ENCODE results near the gene SYTL3. TPM values are rescaled to one million over a fixed set of nuclear protein-coding genes. Genes with fewer than 3 reads are reported as not detected.

Gene SYTL3
- total RNA-seq, 1 experiment from 2014 or later = 14.2 TPM

DNA sequence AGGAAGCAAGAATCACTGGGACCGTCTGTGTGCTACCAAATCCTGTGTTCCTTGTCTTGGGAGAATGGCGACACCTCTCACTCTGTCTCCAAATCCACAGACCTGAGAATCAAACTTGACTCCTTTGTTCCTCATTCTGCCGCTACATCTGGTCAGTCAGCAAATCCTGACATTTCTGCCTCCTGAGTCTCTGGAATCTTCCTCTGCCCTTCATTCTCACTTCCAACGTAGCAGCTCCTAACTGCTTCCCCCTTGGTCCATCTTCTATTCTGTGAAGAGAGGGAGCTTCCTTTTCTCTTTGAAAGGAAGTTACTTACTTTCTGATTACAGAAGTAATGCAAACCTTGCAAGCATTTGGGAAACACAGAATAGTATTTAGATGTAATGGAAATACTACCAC lies 37.7 kb downstream of the SYTL3 start:
- Mint-ChIP-seq H3K27ac (ENCODE audit: unreplicated experiment) (no peak overlapping the region), H3K9me3 (ENCODE audit: low read depth, unreplicated experiment) (no peaks in the 10 kb centered on the region), H3K4me1 (ENCODE audit: low read depth, unreplicated experiment) (peaks cover 10% of the 10 kb centered on the region), H3K36me3 (ENCODE audit: insufficient read depth, unreplicated experiment) (no peaks in the 10 kb centered on the region), H3K27me3 (ENCODE audit: unreplicated experiment) (no peaks in the 10 kb centered on the region), H3K4me3 (ENCODE audit: low read depth, unreplicated experiment) (no peak overlapping the region)
- no peak for TF ChIP-seq CTCF (IDR thresholded peaks at IDR 0.05; ENCODE audit: unreplicated experiment)
- intact Hi-C loops (cut with micrococcal nuclease; ENCODE audit: unreplicated experiment) = no loop called here
- DNase-seq = no peak
- CTCF ChIA-PET = no interaction called here
- no TSS peak for BruUV-seq (replicated peaks)

DNA sequence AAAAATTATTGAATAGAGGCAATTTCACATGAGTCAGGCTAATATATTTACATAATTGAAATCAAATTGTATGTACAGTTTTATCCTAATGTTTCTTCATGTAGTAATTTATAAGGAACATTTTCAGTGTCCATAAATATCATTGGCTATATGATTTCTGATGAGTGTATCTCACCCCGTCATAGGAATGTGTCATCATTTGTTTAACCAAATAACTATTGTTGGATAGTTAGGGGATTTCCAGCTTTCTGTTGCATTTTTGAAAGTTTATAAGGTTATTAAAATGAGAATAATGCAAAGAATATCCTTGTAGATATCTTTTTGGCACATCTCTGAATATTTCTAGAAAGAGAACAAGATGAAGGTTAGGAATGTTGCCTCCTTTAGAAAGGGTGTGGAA lies 39.0 kb downstream of the SYTL3 start:
- CTCF ChIA-PET = interaction anchor here (0.6 kb wide), 1 partner anchor 119 kb away, joined by 4 read pairs; no protein-coding TSS in a partner anchor
- no peak overlapping the region for H3K27ac Mint-ChIP-seq (ENCODE audit: unreplicated experiment)
- H3K4me1 Mint-ChIP-seq (ENCODE audit: low read depth, unreplicated experiment) = peaks cover 10% of the 10 kb centered on the region
- no peak overlapping the region for H3K4me3 Mint-ChIP-seq (ENCODE audit: low read depth, unreplicated experiment)
- intact Hi-C loops (cut with micrococcal nuclease; ENCODE audit: unreplicated experiment) = no loop called here
- no TSS peak for BruUV-seq (replicated peaks)
- no peaks in the 10 kb centered on the region for H3K9me3 Mint-ChIP-seq (ENCODE audit: low read depth, unreplicated experiment)
- no peak for DNase-seq
- no peaks in the 10 kb centered on the region for H3K36me3 Mint-ChIP-seq (ENCODE audit: insufficient read depth, unreplicated experiment)
- no peaks in the 10 kb centered on the region for H3K27me3 Mint-ChIP-seq (ENCODE audit: unreplicated experiment)
- no peak for TF ChIP-seq CTCF (IDR thresholded peaks at IDR 0.05; ENCODE audit: unreplicated experiment)

- Mint-ChIP-seq H3K27ac (ENCODE audit: unreplicated experiment) (no peak overlapping the region), H3K4me1 (ENCODE audit: low read depth, unreplicated experiment) (no peaks in the 10 kb centered on the region), H3K4me3 (ENCODE audit: low read depth, unreplicated experiment) (no peak overlapping the region), H3K36me3 (ENCODE audit: insufficient read depth, unreplicated experiment) (no peaks in the 10 kb centered on the region), H3K9me3 (ENCODE audit: low read depth, unreplicated experiment) (no peaks in the 10 kb centered on the region), H3K27me3 (ENCODE audit: unreplicated experiment) (no peaks in the 10 kb centered on the region)
- DNase-seq = no peak
- no TSS peak for BruUV-seq (replicated peaks)
- CTCF ChIA-PET = no interaction called here
- TF ChIP-seq CTCF (IDR thresholded peaks at IDR 0.05; ENCODE audit: unreplicated experiment) = no peak
- intact Hi-C loops (cut with micrococcal nuclease; ENCODE audit: unreplicated experiment) = loop anchor here (5.0 kb wide), 2 partner anchors 48 to 63 kb away; no protein-coding TSS in a partner anchor
Measured at GRCh38 chr6:158694913-158695312, 45.1 kb downstream of the SYTL3 start.

GRCh38 chr6:158697811-158698210 lies 48.0 kb downstream of the SYTL3 start:
- no peaks in the 10 kb centered on the region for H3K4me1 Mint-ChIP-seq (ENCODE audit: low read depth, unreplicated experiment)
- no peak overlapping the region for H3K4me3 Mint-ChIP-seq (ENCODE audit: low read depth, unreplicated experiment)
- no peaks in the 10 kb centered on the region for H3K36me3 Mint-ChIP-seq (ENCODE audit: insufficient read depth, unreplicated experiment)
- BruUV-seq (replicated peaks) = no TSS peak
- no peaks in the 10 kb centered on the region for H3K27me3 Mint-ChIP-seq (ENCODE audit: unreplicated experiment)
- CTCF ChIA-PET = interaction anchor here (0.7 kb wide), 1 partner anchor 69 kb away, joined by 5 read pairs; no protein-coding TSS in a partner anchor
- H3K27ac Mint-ChIP-seq (ENCODE audit: unreplicated experiment) = no peak overlapping the region
- DNase-seq = no peak
- H3K9me3 Mint-ChIP-seq (ENCODE audit: low read depth, unreplicated experiment) = no peaks in the 10 kb centered on the region
- no peak for TF ChIP-seq CTCF (IDR thresholded peaks at IDR 0.05; ENCODE audit: unreplicated experiment)
- intact Hi-C loops (cut with micrococcal nuclease; ENCODE audit: unreplicated experiment) = no loop called here

Data from Calu3 (cell line).